HepG2 (cell line): ENCODE results near the gene AFTPH. TPM values are rescaled to one million over a fixed set of nuclear protein-coding genes. Genes with fewer than 3 reads are reported as not detected.

Experiments used
- ATAC-seq: fragments of 200-7000 bp; cut with Tn5 transposase; 3 replicates; pipeline ENCODE4 v1.9.1; 2020; ENCODE audit warnings: mild to moderate bottlenecking, moderate library complexity
- BruUV-seq: library from RNA; stranded (reverse); fragments of 400-500 nt; replicated peaks from 2 replicates; lab custom pipeline; 2021; lab: Mats Ljungman, UMichigan
- CTCF ChIA-PET: fragments of 300-600 bp; formaldehyde crosslinking; extraction: SDS; loops from one replicate; lab custom pipeline; 2021; ENCODE audit warnings: low total read pairs, inconsistent platforms, low intra/inter-chr PET ratio; lab: Yijun Ruan, JAX
- POLR2A ChIA-PET: fragments of 350-600 bp; sonication (Branson Sonifier 250); formaldehyde crosslinking; loops from one replicate; lab custom pipeline; 2020; ENCODE audit warnings: antibody characterized with exemption, inconsistent platforms; lab: Yijun Ruan, JAX
- DNase-seq: peaks from one replicate; pipeline ENCODE4 v3.0.0-alpha.2; 2015; ENCODE audit warnings: low spot score
- FAIRE-seq: peaks from 3 replicates; lab custom pipeline; 2011; peaks lifted over from hg19 to GRCh38; lab: Jason Lieb, UNC
- H2AFZ ChIP-seq: one replicate; pipeline ENCODE4 v1.6.1; 2011; ENCODE audit warnings: low read length, inconsistent platforms
- H3K27ac ChIP-seq: fragments of 300-600 bp; 3 replicates; pipeline ENCODE4 v1.8.0; 2011; ENCODE audit warnings: mixed run types, mild to moderate bottlenecking, mixed read lengths, low read length, inconsistent platforms; ENCODE audit not compliant: insufficient read depth; ENCODE audit errors: extremely low read length
- H3K27me3 ChIP-seq, 2 experiments: fragments of 200-600 bp in 1 of 2; 2 replicates in 1 of 2; 3 replicates in 1 of 2; pipeline versions ENCODE4 v1.6.0 to v1.8.0; 2011; ENCODE audit warnings: low read length in 2 of 2, mild to moderate bottlenecking in 2 of 2, moderate library complexity in 2 of 2, inconsistent platforms in 1 of 2; ENCODE audit not compliant: insufficient read depth in 2 of 2, control insufficient read depth in 1 of 2
- H3K36me3 ChIP-seq, 2 experiments: fragments of 200-600 bp in 1 of 2; replicated peaks in 1 of 2; 2 replicates in 1 of 2; 3 replicates in 1 of 2; pipeline versions ENCODE4 v1.5.1 to v1.8.0; 2011; ENCODE audit warnings: low read length in 2 of 2, inconsistent platforms in 1 of 2; ENCODE audit not compliant: insufficient read depth in 2 of 2, control insufficient read depth in 1 of 2
- H3K4me1 ChIP-seq: 2 replicates; pipeline ENCODE4 v1.5.1; 2012; ENCODE audit warnings: low read length, inconsistent platforms; ENCODE audit not compliant: insufficient read depth
- H3K4me2 ChIP-seq: 2 replicates; pipeline ENCODE4 v1.6.0; 2011; ENCODE audit warnings: low read depth, low read length, inconsistent platforms
- H3K4me3 ChIP-seq, 3 experiments: fragments of 200-600 bp in 1 of 3; sonication (generic), shearing (Covaris generic) in 1 of 3; replicated peaks in 1 of 3; 2 replicates each; pipeline ENCODE4 v1.5.1; 2011 to 2016; ENCODE audit warnings: low read length in 3 of 3, inconsistent platforms in 2 of 3, low read depth in 2 of 3, mild to moderate bottlenecking in 2 of 3, control low read depth in 1 of 3, mixed read lengths in 1 of 3; ENCODE audit not compliant: insufficient read depth in 1 of 3
- H3K79me2 ChIP-seq: one replicate; pipeline ENCODE4 v1.6.1; 2011; ENCODE audit warnings: low read length, inconsistent platforms; ENCODE audit not compliant: insufficient read depth
- H3K9ac ChIP-seq: 2 replicates; pipeline ENCODE4 v1.6.0; 2011; ENCODE audit warnings: mild to moderate bottlenecking, low read depth, low read length, inconsistent platforms; ENCODE audit not compliant: insufficient read depth
- H3K9me3 ChIP-seq: 2 replicates; pipeline ENCODE4 v1.5.1; 2012; ENCODE audit warnings: mild to moderate bottlenecking, low read length
- H4K20me1 ChIP-seq: 2 replicates; pipeline ENCODE4 v1.6.0; 2011; ENCODE audit warnings: inconsistent platforms, mild to moderate bottlenecking, low read length, moderate library complexity; ENCODE audit not compliant: insufficient read depth
- HDAC1 ChIP-seq: sonication (generic); formaldehyde crosslinking; IDR thresholded peaks from 2 replicates; pipeline ENCODE4 v1.5.1; 2020; ENCODE audit warnings: mild to moderate bottlenecking, missing genetic modification reagents
- IRF2 ChIP-seq: IDR thresholded peaks from 2 replicates; pipeline ENCODE4 v1.6.1; 2018; ENCODE audit warnings: missing genetic modification reagents, missing compliant biosample characterization
- NAIF1 ChIP-seq: sonication (generic); formaldehyde crosslinking; IDR thresholded peaks from 2 replicates; pipeline ENCODE4 v1.5.0; 2020; ENCODE audit warnings: mild to moderate bottlenecking, missing genetic modification reagents, borderline replicate concordance
- NFE2 ChIP-seq: sonication (generic); formaldehyde crosslinking; IDR thresholded peaks from 2 replicates; pipeline ENCODE4 v1.4.0; 2020; ENCODE audit warnings: missing genetic modification reagents
- RFX3 ChIP-seq: IDR thresholded peaks from 2 replicates; pipeline ENCODE4 v1.6.1; 2016; ENCODE audit warnings: missing biosample characterization, missing genetic modification reagents
- RNF2 ChIP-seq: fragments of 450-650 bp; conservative IDR thresholded peaks from 2 replicates; pipeline ENCODE4 v1.6.1; 2016; ENCODE audit warnings: low read depth
- TRAFD1 ChIP-seq: sonication (generic); formaldehyde crosslinking; IDR thresholded peaks from 2 replicates; pipeline ENCODE4 v1.5.1; 2020; ENCODE audit warnings: missing genetic modification reagents, mild to moderate bottlenecking, borderline replicate concordance
- ZBTB38 ChIP-seq: sonication (generic); formaldehyde crosslinking; IDR thresholded peaks from 2 replicates; pipeline ENCODE4 v1.5.1; 2020; ENCODE audit warnings: mild to moderate bottlenecking, missing genetic modification reagents
- ZFP62 ChIP-seq: sonication (generic); formaldehyde crosslinking; IDR thresholded peaks from 2 replicates; pipeline ENCODE4 v1.4.0; 2020; ENCODE audit warnings: missing genetic modification reagents
- ZFP90 ChIP-seq: sonication (generic); formaldehyde crosslinking; IDR thresholded peaks from 2 replicates; pipeline ENCODE4 v1.8.0; 2022; ENCODE audit warnings: missing genetic modification reagents, mild to moderate bottlenecking, inconsistent platforms, borderline replicate concordance
- ZHX1 ChIP-seq: sonication (generic); formaldehyde crosslinking; IDR thresholded peaks from 2 replicates; pipeline ENCODE4 v1.8.1; 2022; ENCODE audit warnings: low read depth, mild to moderate bottlenecking, missing genetic modification reagents
- ZNF101 ChIP-seq: sonication (generic); formaldehyde crosslinking; IDR thresholded peaks from 2 replicates; pipeline ENCODE4 v1.4.0; 2020; ENCODE audit warnings: mild to moderate bottlenecking, low read depth, missing genetic modification reagents, borderline replicate concordance
- ZNF3 ChIP-seq: IDR thresholded peaks from 2 replicates; pipeline ENCODE4 v1.7.0; 2017; ENCODE audit warnings: inconsistent platforms
- ZNF607 ChIP-seq: sonication (generic); formaldehyde crosslinking; IDR thresholded peaks from 2 replicates; pipeline ENCODE4 v1.5.1; 2020; ENCODE audit warnings: missing genetic modification reagents, mild to moderate bottlenecking, borderline replicate concordance
- ZNF770 ChIP-seq: sonication (generic); formaldehyde crosslinking; IDR thresholded peaks from 2 replicates; pipeline ENCODE4 v1.5.0; 2020; ENCODE audit warnings: mild to moderate bottlenecking, missing genetic modification reagents
- ZNF83 ChIP-seq: sonication (generic); formaldehyde crosslinking; IDR thresholded peaks from 2 replicates; pipeline ENCODE4 v1.4.0; 2020; ENCODE audit warnings: missing genetic modification reagents, mild to moderate bottlenecking, borderline replicate concordance
- ZNF841 ChIP-seq: sonication (generic); formaldehyde crosslinking; IDR thresholded peaks from 2 replicates; pipeline ENCODE4 v1.8.1; 2023; ENCODE audit warnings: missing genetic modification reagents, borderline replicate concordance
- WGBS: methylation state at CpG from one replicate; pipeline ENCODE4 v1.1.6; 2017; ENCODE audit warnings: low lambda C conversion rate; 5-methylcytosine and 5-hydroxymethylcytosine counted together
- in situ Hi-C: cut with HindIII; loops from 2 replicates; pipeline ENCODE4 v1.10.0; 2017; ENCODE audit warnings: low pct_unique_long_range_greater_than_20kb; ENCODE audit not compliant: extremely low pct_ligation_motif_present
- intact Hi-C: fragments of 100-400 bp; cut with micrococcal nuclease; formaldehyde crosslinking; loops from one replicate; pipeline ENCODE4 v1.10.0; 2022; ENCODE audit not compliant: unreplicated experiment
- polyA plus RNA-seq, 8 experiments: library from polyadenylated mRNA; depleted of rRNA in 3 of 8; stranded (reverse) in 7 of 8; unstranded in 1 of 8; fragments of >200 nt; fragmentation: Illumina TruSeq in 4 of 8; extraction: Trizol in 4 of 8; gene quantifications; 2 replicates each; pipeline versions ENCODE4 v1.2.1 to v1.2.3, GENCODE V29; 2011 to 2016; ENCODE audit warnings: low read depth in 4 of 8, missing spikeins in 1 of 8, mixed read lengths in 1 of 8; ENCODE audit not compliant: insufficient read depth in 1 of 8
- total RNA-seq, 5 experiments: library from RNA; depleted of rRNA; stranded (reverse); fragments of >200 nt; fragmentation: Illumina TruSeq; extraction: Trizol; gene quantifications; 2 replicates each; pipeline ENCODE4 v1.2.3, GENCODE V29; 2016; ENCODE audit warnings: low read depth in 1 of 5

AFTPH gene
- total and polyA plus RNA-seq, 2 of the 13 experiments (the other 11 are each of a cell fraction or from before 2014, with no cell fraction given): 27.5 to 36.8 TPM

- no TSS peak for BruUV-seq
- H3K79me2 ChIP-seq: peaks cover 50% of the 10 kb centered on the region
- H3K9ac ChIP-seq: peak overlapping the region; percentile 82
- FAIRE-seq (no peak), ATAC-seq (peak; percentile 87), DNase-seq (peak; percentile 30)
- no peaks in the 10 kb centered on the region; a peak in 1 of 5 replicates for H3K27me3 ChIP-seq
- H3K4me2 ChIP-seq: peak overlapping the region; percentile 89
- intact Hi-C loops: loop anchor here (1.0 to 5.0 kb wide), 6 partner anchors 18 to 363 kb away; partner anchors contain the start of gene SERTAD2
- no peak overlapping the region for H2AFZ ChIP-seq
- peak overlapping the region; percentile 73 for H3K27ac ChIP-seq
- no peaks in the 10 kb centered on the region for H3K9me3 ChIP-seq
- in situ Hi-C loops: no loop called here
- ChIA-PET CTCF (interaction anchor here (1.6 to 3.8 kb wide), 2 partner anchors 37 to 194 kb away, joined by 3 to 38 read pairs; no protein-coding TSS in a partner anchor), POLR2A (interaction anchor here (1.1 to 2.2 kb wide), 7 partner anchors 8 to 531 kb away, joined by 3 to 7 read pairs (median 4); partner anchors contain the start of gene LGALSL)
- H3K4me3 ChIP-seq: peak overlapping the region; percentile 95 to 100 (median 98)
- WGBS: 2% methylated on average over 22 of the region's 48 CpGs
- H3K4me1 ChIP-seq: peaks cover 30% of the 10 kb centered on the region
- peaks cover 15% of the 10 kb centered on the region; the same call in 1 of the 2 replicates for H4K20me1 ChIP-seq
- H3K36me3 ChIP-seq: peaks cover 2 to 4% of the 10 kb centered on the region in 2 experiments; a peak in 2 of 5 replicates
- TF ChIP-seq ZNF3 (CRISPR knock-in tag) (no peak), NFE2 (CRISPR knock-in tag) (no peak), ZNF101 (no peak), NAIF1 (CRISPR knock-in tag) (peak; percentile 57; the same call in 1 of the 2 replicates), ZNF770 (CRISPR knock-in tag) (no peak; the same call in 1 of the 2 replicates), TRAFD1 (CRISPR knock-in tag) (no peak), ZBTB38 (no peak), HDAC1 (CRISPR knock-in tag) (no peak; the same call in none of the 2 replicates), ZNF83 (CRISPR knock-in tag) (no peak; the same call in 1 of the 2 replicates), ZFP90 (CRISPR knock-in tag) (0 out of 2 replicates have a peak, but pooled peaks have one; percentile 31), RFX3 (CRISPR knock-in tag) (no peak), ZFP62 (CRISPR knock-in tag) (no peak), ZHX1 (CRISPR knock-in tag) (no peak), ZNF607 (CRISPR knock-in tag) (peak; percentile 82), RNF2 (no peak), IRF2 (no peak), ZNF841 (CRISPR knock-in tag) (no peak)
Measured at GRCh38 chr2:64524604-64525316, 632 bp downstream of the AFTPH start.
